ENCODE results near the gene MAP3K3. TPM values are rescaled to one million over a fixed set of nuclear protein-coding genes. Genes with fewer than 3 reads are reported as not detected.
"Not testable (repeated sequence)": the region's sequence is repeated elsewhere in the genome, so short reads cannot be mapped to it uniquely, and the experiment has no call there.

Gene MAP3K3
- total RNA-seq, 1 experiment from 2014 or later: 38.2 TPM

DNA sequence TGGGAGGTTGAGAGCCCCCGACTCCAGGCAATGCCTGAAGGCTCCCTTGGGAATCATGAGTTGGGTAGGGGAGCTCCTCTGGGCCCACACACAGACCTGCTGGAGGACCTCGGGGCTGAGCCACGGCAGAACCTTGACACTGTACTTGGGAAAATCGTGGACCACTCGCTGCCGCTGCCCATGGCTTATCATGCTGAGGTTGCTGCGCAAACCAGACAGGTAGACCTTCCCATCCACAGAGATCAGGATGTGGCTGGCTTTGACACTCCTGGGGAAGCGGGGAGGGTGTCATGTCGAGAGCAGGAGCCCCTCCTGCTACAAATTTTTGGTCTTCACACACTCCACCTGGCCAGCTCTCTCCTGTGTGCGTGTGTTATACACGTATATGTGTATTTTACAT is 84.9 kb downstream of the MAP3K3 start:
- Histone ChIP-seq H3K36me3 (replicated peaks; ENCODE audit: control insufficient read depth, insufficient read depth, low read length) (peaks cover 12% of the 10 kb centered on the region), H3K27me3 (ENCODE audit: control insufficient read depth, insufficient read depth, low read length) (no peaks in the 10 kb centered on the region), H3K4me3 (ENCODE audit: insufficient read depth, low read depth, low read length) (no peak overlapping the region)
- no peak for DNase-seq

- Histone ChIP-seq H3K36me3 (replicated peaks; ENCODE audit: control insufficient read depth, insufficient read depth, low read length) (peaks cover 10% of the 10 kb centered on the region), H3K27me3 (ENCODE audit: control insufficient read depth, insufficient read depth, low read length) (no peaks in the 10 kb centered on the region), H3K4me3 (ENCODE audit: insufficient read depth, low read depth, low read length) (no peak overlapping the region)
- DNase-seq: no peak
Observed at GRCh38 chr17:63709110-63709509, 86.9 kb downstream of the MAP3K3 start.

DNA sequence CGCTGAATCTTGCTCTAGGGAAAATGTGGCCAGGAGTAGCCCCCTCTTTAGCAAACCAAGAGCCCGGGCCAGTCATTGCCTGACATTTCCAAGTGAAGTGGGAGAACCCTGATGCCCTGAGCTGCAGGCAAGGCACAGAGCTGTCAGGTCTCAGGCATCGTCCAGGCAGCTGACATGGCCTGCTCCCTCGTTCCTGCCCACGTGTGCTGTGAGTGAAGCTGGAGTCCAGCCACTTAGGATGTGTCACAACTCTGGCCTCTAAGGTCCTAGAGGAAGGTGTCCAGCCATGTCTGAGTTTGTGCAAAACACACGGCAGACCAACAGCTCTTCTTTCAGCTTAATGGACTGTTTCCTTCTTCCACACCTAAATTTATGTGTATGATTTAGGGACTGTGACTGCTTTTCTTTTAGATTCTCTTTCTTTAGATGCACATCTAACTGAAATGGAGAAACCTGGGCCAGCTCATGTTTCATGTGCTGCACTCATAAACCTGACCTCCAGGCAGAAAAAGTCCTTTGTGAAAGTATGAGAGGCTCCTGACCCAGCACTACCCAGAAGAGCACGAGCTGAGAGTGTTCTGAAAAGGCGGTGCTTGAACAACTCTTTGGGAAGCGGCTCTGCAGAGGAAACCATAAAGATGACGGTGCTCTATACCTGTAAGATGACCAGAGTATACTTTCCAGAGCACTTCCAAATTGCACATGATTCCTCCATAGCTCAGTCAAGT is 92.5 kb downstream of the MAP3K3 start:
- H3K4me3 ChIP-seq (ENCODE audit: insufficient read depth, low read depth, low read length): no peak overlapping the region
- H3K36me3 ChIP-seq (replicated peaks; ENCODE audit: control insufficient read depth, insufficient read depth, low read length): peaks cover 4% of the 10 kb centered on the region
- DNase-seq: no peak
- H3K27me3 ChIP-seq (ENCODE audit: control insufficient read depth, insufficient read depth, low read length): no peaks in the 10 kb centered on the region

- no peak overlapping the region for H3K4me3 ChIP-seq (ENCODE audit: insufficient read depth, low read depth, low read length)
- H3K27me3 ChIP-seq (ENCODE audit: control insufficient read depth, insufficient read depth, low read length): no peaks in the 10 kb centered on the region
- H3K36me3 ChIP-seq (replicated peaks; ENCODE audit: control insufficient read depth, insufficient read depth, low read length): no peaks in the 10 kb centered on the region; the same call in none of the 2 replicates
- DNase-seq: no peak
Observed at GRCh38 chr17:63716426-63716825, 94.2 kb downstream of the MAP3K3 start.

DNA sequence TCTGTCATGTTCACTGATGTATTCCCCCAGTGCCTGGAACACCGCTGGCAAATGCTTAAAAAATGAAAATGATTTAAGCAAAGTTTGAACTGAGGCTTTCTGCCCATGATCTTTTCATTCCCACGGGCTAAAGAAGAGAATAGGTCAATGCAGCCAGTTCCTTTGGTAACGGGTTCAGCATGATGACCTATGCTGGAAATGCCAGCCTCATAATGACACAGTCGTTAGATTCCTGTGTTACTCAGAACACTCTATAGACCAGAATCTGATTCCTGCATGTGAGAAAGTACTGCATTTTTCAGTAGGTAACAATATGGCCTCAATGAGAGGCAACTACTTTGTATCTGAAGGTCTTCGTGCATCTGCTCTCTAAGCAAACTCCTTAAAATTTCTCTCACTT is 96.8 kb downstream of the MAP3K3 start:
- no peaks in the 10 kb centered on the region; the same call in none of the 2 replicates for H3K36me3 ChIP-seq (replicated peaks; ENCODE audit: control insufficient read depth, insufficient read depth, low read length)
- H3K4me3 ChIP-seq (ENCODE audit: insufficient read depth, low read depth, low read length): no peak overlapping the region
- DNase-seq: no peak
- no peaks in the 10 kb centered on the region for H3K27me3 ChIP-seq (ENCODE audit: control insufficient read depth, insufficient read depth, low read length)

DNA sequence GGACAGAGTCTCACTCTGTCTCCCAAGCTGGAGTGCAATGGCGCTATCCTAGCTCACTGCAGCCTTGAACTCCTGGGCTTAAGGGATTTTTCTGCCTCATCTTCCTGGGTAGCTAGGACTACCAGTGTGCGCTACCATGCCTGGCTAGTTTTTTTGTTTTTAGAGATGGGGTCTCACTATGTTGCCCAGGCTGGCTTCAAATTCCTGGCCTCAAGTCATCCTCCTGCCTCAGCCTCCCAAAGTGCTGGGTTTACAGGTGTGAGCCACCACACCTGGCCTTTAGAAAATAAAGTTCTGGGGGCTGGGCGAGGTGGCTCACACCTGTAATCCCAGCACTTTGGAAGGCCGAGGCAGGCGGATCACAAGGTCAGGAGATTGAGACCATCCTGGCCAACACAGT is 98.0 kb downstream of the MAP3K3 start:
- not testable (repeated sequence) for DNase-seq; H3K36me3 ChIP-seq (replicated peaks; ENCODE audit: control insufficient read depth, insufficient read depth, low read length); H3K27me3 ChIP-seq (ENCODE audit: control insufficient read depth, insufficient read depth, low read length); H3K4me3 ChIP-seq (ENCODE audit: insufficient read depth, low read depth, low read length)

DNA sequence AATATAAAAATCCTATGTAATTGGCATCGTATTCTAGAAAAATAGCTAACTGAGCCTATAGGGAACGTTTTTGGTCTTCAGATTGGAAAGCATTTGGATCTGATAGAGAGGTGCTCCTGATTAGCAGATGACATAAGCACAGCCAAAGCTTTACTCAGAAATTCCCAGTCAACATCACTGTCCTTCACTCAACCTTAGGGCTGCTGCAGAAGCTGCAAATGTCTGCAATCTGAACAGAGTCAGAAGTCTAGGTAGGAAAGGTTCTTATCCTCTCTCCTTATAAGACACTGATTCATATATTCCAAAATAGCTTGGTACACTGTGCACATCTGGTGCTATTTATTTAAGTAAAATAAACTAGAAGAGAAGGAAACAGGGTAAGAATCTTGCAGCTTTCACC is 100.2 kb downstream of the MAP3K3 start:
- Histone ChIP-seq H3K27me3 (ENCODE audit: control insufficient read depth, insufficient read depth, low read length) (no peaks in the 10 kb centered on the region), H3K4me3 (ENCODE audit: insufficient read depth, low read depth, low read length) (no peak overlapping the region), H3K36me3 (replicated peaks; ENCODE audit: control insufficient read depth, insufficient read depth, low read length) (no peaks in the 10 kb centered on the region; the same call in 1 of the 2 replicates)
- DNase-seq: no peak

DNA sequence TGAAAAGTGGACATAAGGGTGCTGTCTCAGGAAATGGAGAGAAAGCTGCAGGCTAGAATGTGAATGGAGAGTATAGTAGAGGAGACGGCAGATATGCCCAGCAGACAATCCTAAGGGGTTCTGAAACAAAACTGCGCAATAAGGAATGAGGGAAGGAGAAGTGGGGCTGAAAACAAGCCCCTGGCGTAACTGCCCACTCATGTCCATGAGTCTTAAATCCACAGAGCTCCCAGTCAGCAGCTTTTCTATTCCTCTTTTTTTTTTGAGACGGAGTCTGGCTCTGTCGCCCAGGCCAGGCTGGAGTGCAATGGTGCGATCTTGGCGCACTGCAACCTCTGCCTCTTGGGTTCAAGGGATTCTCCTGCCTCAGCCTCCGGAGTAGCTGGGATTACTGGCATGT is 113.5 kb downstream of the MAP3K3 start:
- H3K36me3 ChIP-seq (replicated peaks; ENCODE audit: control insufficient read depth, insufficient read depth, low read length): no peaks in the 10 kb centered on the region; the same call in 1 of the 2 replicates

GRCh38 chr17:63740464-63741142 is 118.4 kb downstream of the MAP3K3 start:
- peak; percentile 13 for DNase-seq
- H3K36me3 ChIP-seq (replicated peaks; ENCODE audit: control insufficient read depth, insufficient read depth, low read length): no peaks in the 10 kb centered on the region
- peak overlapping the region; percentile 93 for H3K4me3 ChIP-seq (ENCODE audit: insufficient read depth, low read depth, low read length)
- H3K27me3 ChIP-seq (ENCODE audit: control insufficient read depth, insufficient read depth, low read length): no peaks in the 10 kb centered on the region

More for the DNA sequence above, 113.5 kb downstream of the MAP3K3 start:
- Histone ChIP-seq H3K4me3 (ENCODE audit: insufficient read depth, low read depth, low read length) (no peak overlapping the region), H3K27me3 (ENCODE audit: control insufficient read depth, insufficient read depth, low read length) (no peaks in the 10 kb centered on the region)
- no peak for DNase-seq

- DNase-seq: peak; percentile 68
- peaks cover 3% of the 10 kb centered on the region; the same call in 1 of the 2 replicates for H3K36me3 ChIP-seq (replicated peaks; ENCODE audit: control insufficient read depth, insufficient read depth, low read length)
- H3K27me3 ChIP-seq (ENCODE audit: control insufficient read depth, insufficient read depth, low read length): no peaks in the 10 kb centered on the region
- peak overlapping the region; percentile 93 for H3K4me3 ChIP-seq (ENCODE audit: insufficient read depth, low read depth, low read length)
Observed at GRCh38 chr17:63741143-63741407, 118.9 kb downstream of the MAP3K3 start.

DNA sequence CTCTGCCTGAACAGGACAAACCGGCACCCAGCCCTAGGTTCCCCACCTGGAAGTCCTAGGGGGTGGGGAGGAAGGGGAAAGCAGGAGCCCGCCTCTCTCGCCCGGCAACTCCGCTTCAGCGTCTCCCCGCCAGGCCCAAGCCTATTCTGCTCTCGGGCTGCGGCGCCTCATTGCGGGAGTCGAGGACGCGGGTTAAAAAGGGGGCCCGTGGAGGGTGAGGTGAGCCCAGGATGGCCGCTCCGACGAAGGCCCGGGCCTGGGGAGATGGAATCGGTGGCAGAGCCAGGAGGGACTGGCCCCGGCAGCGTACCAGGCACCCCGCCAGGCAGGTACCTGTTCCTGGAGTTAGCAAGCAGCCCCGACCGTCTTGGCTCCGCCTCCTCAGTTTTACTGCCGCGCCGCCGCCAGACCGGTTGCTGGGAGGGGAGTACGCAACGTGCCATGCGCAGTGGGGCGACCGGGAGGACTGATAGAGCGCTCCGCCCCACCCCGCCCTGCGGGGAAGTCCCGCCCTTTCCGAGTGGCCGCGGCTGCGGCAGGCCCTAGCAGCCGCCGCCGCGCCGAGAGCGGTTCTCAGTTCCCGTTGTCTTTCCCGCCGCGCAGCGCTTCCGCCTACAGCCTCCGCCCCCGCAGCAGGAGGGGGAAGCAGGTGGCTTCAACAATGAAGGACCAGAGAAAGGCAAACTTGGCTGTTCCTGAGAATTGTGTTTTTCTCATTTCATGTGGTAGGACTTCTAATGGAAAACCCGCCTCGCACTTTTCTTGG is 119.4 kb downstream of the MAP3K3 start, which contains the start of gene STRADA:
Gene STRADA, minus strand, starts transcription at position 392 of the 766 bp plus-strand sequence. CDS start 13,430 bp downstream, outside the sequence.
- peak; percentile 98 for DNase-seq
- H3K36me3 ChIP-seq (replicated peaks; ENCODE audit: control insufficient read depth, insufficient read depth, low read length): peaks cover 4% of the 10 kb centered on the region; the same call in 1 of the 2 replicates
- H3K27me3 ChIP-seq (ENCODE audit: control insufficient read depth, insufficient read depth, low read length): no peaks in the 10 kb centered on the region
- peak within 1 kb of the TSS; percentile 93 for H3K4me3 ChIP-seq (ENCODE audit: insufficient read depth, low read depth, low read length)

Other genes starting within 250 kb of the MAP3K3 start
- gene CYB561, start 176.1 kb upstream of the MAP3K3 start, total RNA-seq (2014; rRNA removed; shearing (Covaris generic)): 29.1 and 34.5 TPM in 2 replicates
- gene ACE, start 145.4 kb upstream of the MAP3K3 start, total RNA-seq (2014; rRNA removed; shearing (Covaris generic)): 4.6 and 7.6 TPM in 2 replicates
- 1.5 and 1.6 TPM in 2 replicates for gene KCNH6, start 99.1 kb upstream of the MAP3K3 start, total RNA-seq (2014; rRNA removed; shearing (Covaris generic))
- gene DCAF7, start 71.9 kb upstream of the MAP3K3 start, total RNA-seq (2014; rRNA removed; shearing (Covaris generic)): 60.8 and 68.2 TPM in 2 replicates
- 20.0 and 22.2 TPM in 2 replicates for gene TACO1, start 21.5 kb upstream of the MAP3K3 start, total RNA-seq (2014; rRNA removed; shearing (Covaris generic))
- gene LIMD2, start 77.7 kb downstream of the MAP3K3 start, total RNA-seq (2014; rRNA removed; shearing (Covaris generic)): 116 and 190 TPM in 2 replicates
- gene STRADA, start 119.4 kb downstream of the MAP3K3 start, total RNA-seq (2014; rRNA removed; shearing (Covaris generic)): 28.5 and 33.4 TPM in 2 replicates
- gene CCDC47, start 151.2 kb downstream of the MAP3K3 start, total RNA-seq (2014; rRNA removed; shearing (Covaris generic)): 30.6 and 36.4 TPM in 2 replicates
- gene DDX42, start 151.8 kb downstream of the MAP3K3 start, total RNA-seq (2014; rRNA removed; shearing (Covaris generic)): 34.5 and 41.8 TPM in 2 replicates
- gene PSMC5, start 205.0 kb downstream of the MAP3K3 start, total RNA-seq (2014; rRNA removed; shearing (Covaris generic)): 29.9 and 34.9 TPM in 2 replicates
- 30.0 and 54.1 TPM in 2 replicates for gene FTSJ3, start 205.2 kb downstream of the MAP3K3 start, total RNA-seq (2014; rRNA removed; shearing (Covaris generic))
- gene SMARCD2, start 220.3 kb downstream of the MAP3K3 start, total RNA-seq (2014; rRNA removed; shearing (Covaris generic)): 141 and 144 TPM in 2 replicates

Measured in H7 (cell line).